Suprapubic skin (tissue), 4 donors: ENCODE results near the gene TEDC1. TPM values are rescaled to one million over a fixed set of nuclear protein-coding genes. Genes with fewer than 3 reads are reported as not detected.

ENCODE experiments used
- DNase-seq, 2 donors: peaks; one replicate each; pipeline ENCODE4 v3.0.0-alpha.2; 2019; ENCODE audit warnings: low spot score in 2 of 2
- H3K27ac ChIP-seq: fragments of 200-600 bp; sonication (generic); one replicate; pipeline ENCODE4 v1.5.1; 2019
- H3K27me3 ChIP-seq: fragments of 200-600 bp; sonication (generic); one replicate; pipeline ENCODE4 v1.5.1; 2019
- H3K36me3 ChIP-seq: fragments of 200-600 bp; sonication (generic); one replicate; pipeline ENCODE4 v1.5.1; 2019
- H3K4me1 ChIP-seq: fragments of 200-600 bp; sonication (generic); one replicate; pipeline ENCODE4 v1.5.1; 2019
- H3K4me3 ChIP-seq: fragments of 200-600 bp; sonication (generic); one replicate; pipeline ENCODE4 v1.5.1; 2019; ENCODE audit warnings: mild to moderate bottlenecking
- H3K9me3 ChIP-seq: fragments of 200-600 bp; sonication (generic); one replicate; pipeline ENCODE4 v1.5.1; 2019
- EP300 ChIP-seq: sonication (generic); formaldehyde crosslinking; IDR thresholded peaks from one replicate; pipeline ENCODE4 v1.6.1; 2017; ENCODE audit warnings: antibody characterized with exemption
- POLR2A ChIP-seq, 2 donors: fragments of 450-650 bp; IDR thresholded peaks; one replicate each; pipeline ENCODE4 v1.6.1; 2017; ENCODE audit warnings: antibody characterized with exemption in 2 of 2, mild to moderate bottlenecking in 2 of 2, moderate library complexity in 2 of 2
- POLR2AphosphoS5 ChIP-seq, 3 donors: sonication (generic); formaldehyde crosslinking; IDR thresholded peaks; one replicate each; pipeline ENCODE4 v1.6.1; 2017; ENCODE audit warnings: antibody characterized with exemption in 3 of 3
- WGBS: methylation state at CpG from one replicate; pipeline ENCODE4 v1.1.5; 2018; 5-methylcytosine and 5-hydroxymethylcytosine counted together
- total RNA-seq, 4 donors: library from RNA; depleted of rRNA; stranded (reverse); fragments of >200 nt; gene quantifications; one replicate each; pipeline ENCODE4 v1.1.0, GENCODE V29; 2016
- TF ChIP-seq, protein P1 (sequence below), 2 donors: fragments of 200-600 bp in 1 of 2; fragments of 450-650 bp in 1 of 2; sonication (generic) in 1 of 2; IDR thresholded peaks; one replicate each; pipeline ENCODE4 v1.5.1; 2016 to 2019; ENCODE audit warnings: antibody characterized with exemption in 2 of 2, mild to moderate bottlenecking in 1 of 2, moderate library complexity in 1 of 2

Gene TEDC1
- total RNA-seq, 4 donors from 2014 or later, result 11.4 to 41.0 (median 14.0) TPM

DNA sequence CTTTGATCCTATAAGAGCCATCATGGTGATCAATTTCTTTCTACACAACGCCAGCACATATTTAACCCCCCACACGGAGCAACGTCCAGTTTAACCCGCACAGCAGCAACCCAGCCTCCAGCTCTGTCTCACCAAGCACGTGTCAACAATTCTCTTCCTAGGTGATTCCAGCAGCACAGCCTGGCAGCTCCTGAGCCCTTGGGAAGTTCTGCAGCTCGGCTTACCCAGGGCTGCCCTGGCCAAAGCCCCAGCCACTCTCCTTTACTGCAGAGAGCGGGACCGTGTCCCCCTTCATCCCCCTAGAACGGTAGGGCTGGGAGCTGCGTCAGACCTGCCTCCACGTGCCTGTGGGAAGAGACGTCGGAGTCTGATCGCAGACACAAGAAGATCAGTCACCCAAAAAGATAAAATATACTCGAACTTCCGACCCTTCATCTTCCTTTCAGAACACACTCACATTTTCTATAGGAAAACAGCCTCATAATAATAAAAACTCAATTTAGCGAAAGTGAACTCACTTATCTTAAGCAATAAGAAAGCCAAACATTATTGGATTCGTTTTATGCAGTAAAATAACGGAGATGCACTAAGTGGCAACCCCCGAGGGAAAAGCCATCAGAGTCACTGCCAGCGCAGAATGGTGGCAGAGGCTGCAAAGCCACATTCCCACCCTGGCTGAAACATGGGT is 42.9 kb downstream of the TEDC1 start:
- 62% methylated on average over 21 of the region's 21 CpGs for WGBS
- TF ChIP-seq EP300 (no peak), POLR2AphosphoS5 (IDR thresholded peaks at IDR 0.05) (no peak), POLR2A (IDR thresholded peaks at IDR 0.05) (no peak)
- TF ChIP-seq, protein P1, sequence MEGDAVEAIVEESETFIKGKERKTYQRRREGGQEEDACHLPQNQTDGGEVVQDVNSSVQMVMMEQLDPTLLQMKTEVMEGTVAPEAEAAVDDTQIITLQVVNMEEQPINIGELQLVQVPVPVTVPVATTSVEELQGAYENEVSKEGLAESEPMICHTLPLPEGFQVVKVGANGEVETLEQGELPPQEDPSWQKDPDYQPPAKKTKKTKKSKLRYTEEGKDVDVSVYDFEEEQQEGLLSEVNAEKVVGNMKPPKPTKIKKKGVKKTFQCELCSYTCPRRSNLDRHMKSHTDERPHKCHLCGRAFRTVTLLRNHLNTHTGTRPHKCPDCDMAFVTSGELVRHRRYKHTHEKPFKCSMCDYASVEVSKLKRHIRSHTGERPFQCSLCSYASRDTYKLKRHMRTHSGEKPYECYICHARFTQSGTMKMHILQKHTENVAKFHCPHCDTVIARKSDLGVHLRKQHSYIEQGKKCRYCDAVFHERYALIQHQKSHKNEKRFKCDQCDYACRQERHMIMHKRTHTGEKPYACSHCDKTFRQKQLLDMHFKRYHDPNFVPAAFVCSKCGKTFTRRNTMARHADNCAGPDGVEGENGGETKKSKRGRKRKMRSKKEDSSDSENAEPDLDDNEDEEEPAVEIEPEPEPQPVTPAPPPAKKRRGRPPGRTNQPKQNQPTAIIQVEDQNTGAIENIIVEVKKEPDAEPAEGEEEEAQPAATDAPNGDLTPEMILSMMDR (IDR thresholded peaks at IDR 0.05), result no peak
- no peaks in the 10 kb centered on the region for H3K9me3 ChIP-seq
- H3K36me3 ChIP-seq, result no peaks in the 10 kb centered on the region
- no peak overlapping the region for H3K27ac ChIP-seq
- H3K27me3 ChIP-seq, result peaks cover 35% of the 10 kb centered on the region
- H3K4me1 ChIP-seq, result peaks cover 9% of the 10 kb centered on the region
- no peak overlapping the region for H3K4me3 ChIP-seq
- DNase-seq, result no peak

DNA sequence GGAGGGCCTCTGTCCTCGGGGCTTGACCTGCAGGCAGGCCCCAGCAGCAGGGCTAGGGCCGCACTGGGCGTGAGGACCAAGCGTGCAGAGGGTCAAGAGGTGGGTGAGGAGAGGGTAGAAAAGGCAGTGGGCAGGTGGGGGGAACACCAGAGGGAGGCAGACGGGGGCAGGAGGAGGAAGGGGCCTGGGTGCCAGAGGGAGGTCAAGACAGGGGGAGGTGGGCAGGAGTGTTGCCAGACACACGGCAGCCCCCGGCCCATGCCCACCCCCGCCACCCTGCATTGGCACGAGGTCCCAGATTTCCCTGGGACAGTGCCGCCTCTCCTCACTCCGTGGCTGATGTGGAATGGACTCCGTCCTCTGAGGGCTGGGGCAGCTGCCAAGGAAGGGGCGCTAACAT is 43.5 kb downstream of the TEDC1 start:
- TF ChIP-seq POLR2A (IDR thresholded peaks at IDR 0.05) (no peak), POLR2AphosphoS5 (IDR thresholded peaks at IDR 0.05) (no peak), EP300 (no peak)
- TF ChIP-seq, protein P1 (IDR thresholded peaks at IDR 0.05), result no peak

DNA sequence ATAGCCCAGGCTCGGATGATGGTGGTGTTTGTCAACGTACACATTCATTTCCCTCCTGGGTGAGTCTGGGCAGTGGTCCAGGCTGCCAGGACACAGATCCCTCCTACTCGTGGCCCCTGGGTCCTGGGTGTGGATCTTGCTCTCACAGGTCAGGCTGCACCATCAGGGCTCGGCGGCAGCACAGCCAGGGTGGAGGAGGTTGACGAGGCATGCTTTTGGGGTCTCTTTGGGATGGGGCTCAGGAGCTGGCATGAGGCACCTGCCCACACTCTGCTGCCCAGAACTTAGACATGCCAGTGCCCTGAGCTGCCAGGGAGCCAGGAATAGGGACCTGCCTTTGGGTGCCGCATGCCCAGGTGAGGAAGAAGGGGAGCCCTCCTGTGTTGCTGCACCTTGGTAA is 45.0 kb downstream of the TEDC1 start:
- no peak for DNase-seq
- peaks cover 6% of the 10 kb centered on the region for H3K4me1 ChIP-seq
- H3K27ac ChIP-seq, result no peak overlapping the region
- H3K27me3 ChIP-seq, result peaks cover 36% of the 10 kb centered on the region
- no peaks in the 10 kb centered on the region for H3K9me3 ChIP-seq
- TF ChIP-seq POLR2A (IDR thresholded peaks at IDR 0.05), result no peak
- TF ChIP-seq, protein P1 (IDR thresholded peaks at IDR 0.05), result no peak
- no peak for TF ChIP-seq EP300
- TF ChIP-seq POLR2AphosphoS5 (IDR thresholded peaks at IDR 0.05), result no peak
- H3K4me3 ChIP-seq, result no peak overlapping the region
- H3K36me3 ChIP-seq, result no peaks in the 10 kb centered on the region
- WGBS, result 89% methylated on average over 4 of the region's 7 CpGs

More for the DNA sequence above, 43.5 kb downstream of the TEDC1 start:
- Histone ChIP-seq H3K27ac (no peak overlapping the region), H3K27me3 (peaks cover 36% of the 10 kb centered on the region), H3K4me3 (no peak overlapping the region), H3K9me3 (no peaks in the 10 kb centered on the region), H3K4me1 (peaks cover 6% of the 10 kb centered on the region), H3K36me3 (no peaks in the 10 kb centered on the region)
- 59% methylated on average over 10 of the region's 13 CpGs for WGBS
- no peak for DNase-seq

DNA sequence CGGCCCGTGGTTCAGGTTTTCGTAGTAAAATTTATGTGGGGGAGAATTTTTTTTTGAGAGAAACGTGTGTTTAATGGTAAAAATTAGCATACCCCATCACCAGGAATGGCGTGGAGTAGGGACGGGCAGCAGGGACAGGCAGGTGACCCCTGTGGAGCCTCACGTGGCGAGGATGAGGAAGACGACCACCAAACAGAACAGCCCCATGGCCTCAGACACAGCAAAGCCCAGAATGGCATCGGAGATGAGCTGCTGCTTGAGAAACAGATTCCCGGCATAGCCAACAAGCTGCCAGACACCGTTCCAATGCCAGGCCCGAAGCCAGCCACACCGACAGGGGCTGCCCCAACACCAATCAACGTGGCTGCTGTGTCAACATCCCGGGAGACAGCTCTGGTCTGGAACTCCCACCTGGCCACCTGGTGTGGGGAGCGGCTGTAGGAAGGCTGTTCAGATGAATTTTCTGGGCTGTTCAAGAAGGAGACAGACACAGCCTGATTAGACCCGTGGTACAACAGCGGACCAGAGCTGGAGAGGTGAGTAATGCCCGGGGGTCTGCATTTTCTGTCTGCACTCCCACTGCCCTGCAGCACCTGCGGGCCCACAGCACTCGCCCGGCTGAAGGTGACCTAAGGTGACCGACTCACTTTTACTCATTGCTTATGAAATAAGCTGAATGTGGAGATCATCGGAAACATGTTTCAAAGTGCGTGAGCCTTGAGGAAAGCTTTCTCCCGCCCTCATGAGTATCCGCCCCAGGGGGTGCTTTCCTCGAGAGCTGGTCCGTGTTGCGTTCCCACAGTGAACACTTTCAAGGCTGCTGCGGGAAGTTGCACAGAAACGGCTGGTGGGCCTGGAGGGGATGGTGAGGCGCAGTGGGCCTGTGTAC is 45.9 kb downstream of the TEDC1 start:
- H3K27me3 ChIP-seq, result peaks cover 36% of the 10 kb centered on the region
- H3K4me3 ChIP-seq, result no peak overlapping the region
- no peaks in the 10 kb centered on the region for H3K36me3 ChIP-seq
- H3K27ac ChIP-seq, result no peak overlapping the region
- no peak for DNase-seq
- WGBS, result 69% methylated on average over 32 of the region's 34 CpGs
- H3K4me1 ChIP-seq, result peaks cover 6% of the 10 kb centered on the region
- no peaks in the 10 kb centered on the region for H3K9me3 ChIP-seq
- TF ChIP-seq, protein P1 (IDR thresholded peaks at IDR 0.05), result no peak
- TF ChIP-seq EP300 (no peak), POLR2A (IDR thresholded peaks at IDR 0.05) (no peak), POLR2AphosphoS5 (IDR thresholded peaks at IDR 0.05) (no peak)
